HEK293T (cell line): ENCODE data around the gene BCL2L15.

Experiments used
- CTCF ChIA-PET: fragments of 350-600 bp; formaldehyde crosslinking; extraction: SDS; loops from one replicate; lab custom pipeline; 2021; ENCODE audit warnings: antibody characterized with exemption, inconsistent platforms; lab: Yijun Ruan, JAX
- POLR2A ChIA-PET: fragments of 350-600 bp; formaldehyde crosslinking; extraction: SDS; loops from one replicate; lab custom pipeline; 2020; ENCODE audit warnings: antibody characterized with exemption, inconsistent platforms; lab: Yijun Ruan, JAX
- DNase-seq: peaks from one replicate; pipeline ENCODE4 v3.0.0; 2012; ENCODE audit warnings: mixed read lengths; ENCODE audit errors: extremely low spot score
- ARNT ChIP-seq: fragments of 450-650 bp; IDR thresholded peaks from 2 replicates; pipeline ENCODE4 v1.6.1; 2017; ENCODE audit warnings: mild to moderate bottlenecking
- BHLHE40 ChIP-seq: fragments of 450-650 bp; IDR thresholded peaks from 2 replicates; pipeline ENCODE4 v1.6.1; 2016; ENCODE audit warnings: mild to moderate bottlenecking, moderate library complexity, borderline replicate concordance
- CTBP1 ChIP-seq: fragments of 450-650 bp; IDR thresholded peaks from 2 replicates; pipeline ENCODE4 v1.6.1; 2016; ENCODE audit warnings: borderline replicate concordance
- ELF4 ChIP-seq: fragments of 450-650 bp; IDR thresholded peaks from 2 replicates; pipeline ENCODE4 v1.6.1; 2017; ENCODE audit warnings: antibody characterized with exemption
- FOXA1 ChIP-seq: fragments of 450-650 bp; IDR thresholded peaks from 2 replicates; pipeline ENCODE4 v1.6.1; 2016; ENCODE audit warnings: mild to moderate bottlenecking
- FOXK2 ChIP-seq: fragments of 450-650 bp; IDR thresholded peaks from 2 replicates; pipeline ENCODE4 v1.6.1; 2016; ENCODE audit warnings: mild to moderate bottlenecking
- FOXM1 ChIP-seq: fragments of 450-650 bp; IDR thresholded peaks from 2 replicates; pipeline ENCODE4 v1.6.1; 2017; ENCODE audit warnings: mild to moderate bottlenecking, borderline replicate concordance
- HDGF ChIP-seq: fragments of 450-650 bp; IDR thresholded peaks from 2 replicates; pipeline ENCODE4 v1.6.1; 2017; ENCODE audit warnings: antibody characterized with exemption, borderline replicate concordance
- L3MBTL2 ChIP-seq: fragments of 450-650 bp; conservative IDR thresholded peaks from 2 replicates; pipeline ENCODE4 v1.6.1; 2016; ENCODE audit warnings: mild to moderate bottlenecking
- LEF1 ChIP-seq: fragments of 450-650 bp; IDR thresholded peaks from 2 replicates; pipeline ENCODE4 v1.6.1; 2017; ENCODE audit warnings: mild to moderate bottlenecking, borderline replicate concordance
- NFRKB ChIP-seq: fragments of 450-650 bp; IDR thresholded peaks from 2 replicates; pipeline ENCODE4 v1.6.1; 2016; ENCODE audit warnings: mild to moderate bottlenecking, moderate library complexity
- SP1 ChIP-seq: fragments of 450-650 bp; IDR thresholded peaks from 2 replicates; pipeline ENCODE4 v1.6.1; 2017
- SUZ12 ChIP-seq: fragments of 450-650 bp; IDR thresholded peaks from 2 replicates; pipeline ENCODE4 v1.6.1; 2016; ENCODE audit warnings: mild to moderate bottlenecking
- TARDBP ChIP-seq: fragments of 450-650 bp; IDR thresholded peaks from 2 replicates; pipeline ENCODE4 v1.6.1; 2016
- ZNF384 ChIP-seq: fragments of 450-650 bp; IDR thresholded peaks from 2 replicates; pipeline ENCODE4 v1.6.1; 2016
- TF ChIP-seq, protein P1 (sequence below): fragments of 450-650 bp; IDR thresholded peaks from 2 replicates; pipeline ENCODE4 v1.6.1; 2016

Gene BCL2L15

DNA sequence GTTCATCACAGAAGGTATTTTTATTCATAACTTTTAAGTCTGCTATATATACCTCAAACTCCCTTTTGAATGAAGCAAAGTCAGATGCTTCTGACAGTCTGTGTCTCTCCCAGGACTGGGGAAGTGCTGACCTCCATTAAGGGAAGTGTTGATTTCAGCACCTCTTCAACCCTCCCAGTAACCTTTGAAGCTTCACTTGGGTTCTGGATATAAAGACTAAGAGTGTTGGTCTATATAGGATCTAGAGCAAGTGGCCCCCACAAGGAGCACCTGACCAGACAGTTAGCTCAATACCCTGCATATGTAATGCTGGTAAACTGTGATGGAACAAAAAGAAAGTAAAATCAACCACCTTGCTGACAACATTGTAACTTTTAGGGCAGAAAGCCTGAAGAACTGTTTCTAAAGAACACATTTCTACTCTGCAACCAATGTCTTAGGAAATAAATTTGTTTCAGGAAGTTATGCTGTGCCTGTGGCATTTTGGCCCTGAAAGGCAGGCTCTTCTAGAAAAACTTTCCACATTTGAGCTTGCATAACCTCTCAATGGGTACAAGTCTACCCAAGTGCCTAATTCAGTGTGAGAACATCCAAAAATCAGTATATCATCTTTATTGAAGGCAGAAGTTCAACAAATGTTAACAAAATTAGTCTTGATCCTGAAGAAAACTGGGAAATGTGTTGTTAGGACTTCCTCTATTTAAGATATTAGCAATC lies 15.0 kb downstream of the BCL2L15 start:
- DNase-seq = no peak
- ChIA-PET CTCF (no interaction called here), POLR2A (no interaction called here)
- TF ChIP-seq NFRKB (no peak), FOXA1 (no peak), LEF1 (no peak), BHLHE40 (no peak), FOXM1 (no peak), TARDBP (no peak), CTBP1 (no peak), ARNT (no peak), ELF4 (no peak), ZNF384 (no peak), SP1 (no peak), L3MBTL2 (no peak), SUZ12 (no peak), HDGF (no peak)
- TF ChIP-seq, protein P1, sequence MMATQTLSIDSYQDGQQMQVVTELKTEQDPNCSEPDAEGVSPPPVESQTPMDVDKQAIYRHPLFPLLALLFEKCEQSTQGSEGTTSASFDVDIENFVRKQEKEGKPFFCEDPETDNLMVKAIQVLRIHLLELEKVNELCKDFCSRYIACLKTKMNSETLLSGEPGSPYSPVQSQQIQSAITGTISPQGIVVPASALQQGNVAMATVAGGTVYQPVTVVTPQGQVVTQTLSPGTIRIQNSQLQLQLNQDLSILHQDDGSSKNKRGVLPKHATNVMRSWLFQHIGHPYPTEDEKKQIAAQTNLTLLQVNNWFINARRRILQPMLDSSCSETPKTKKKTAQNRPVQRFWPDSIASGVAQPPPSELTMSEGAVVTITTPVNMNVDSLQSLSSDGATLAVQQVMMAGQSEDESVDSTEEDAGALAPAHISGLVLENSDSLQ = no peak

DNA sequence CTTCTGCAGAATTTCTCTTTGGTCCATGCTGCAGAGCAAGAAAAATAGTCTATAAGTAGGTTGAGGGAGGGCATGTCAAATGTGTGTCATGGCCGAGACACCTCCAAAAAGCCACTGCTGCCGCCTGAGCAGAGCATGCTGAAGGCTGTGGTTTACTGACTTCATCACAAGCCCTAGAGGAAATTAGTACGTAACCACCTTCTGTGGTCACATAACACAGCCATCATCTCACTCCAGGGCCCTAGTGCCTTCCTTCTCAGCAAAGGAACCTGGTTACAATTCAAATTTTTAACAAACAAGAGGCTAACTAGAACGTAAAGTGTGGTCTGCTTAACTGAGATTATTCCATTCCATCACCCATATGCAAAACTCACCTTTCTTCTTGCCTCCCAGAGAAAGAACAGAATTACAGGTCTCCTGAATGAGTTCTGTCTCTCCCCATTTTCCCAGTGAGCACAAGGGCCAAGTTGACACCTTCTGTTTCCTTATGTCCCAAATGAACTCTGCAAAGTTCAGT lies 15.7 kb downstream of the BCL2L15 start, which contains the start of gene PTPN22:
Gene PTPN22, minus strand, starts transcription at position 116 of the 517 bp plus-strand sequence.
- CTCF ChIA-PET = no interaction called here
- TF ChIP-seq FOXK2 = no peak
- TF ChIP-seq SUZ12 = no peak
- TF ChIP-seq LEF1 = no peak
- no peak for TF ChIP-seq ZNF384
- TF ChIP-seq, protein P1 = no peak
- no peak for TF ChIP-seq NFRKB
- no peak for TF ChIP-seq CTBP1
- no peak for TF ChIP-seq SP1
- TF ChIP-seq L3MBTL2 = no peak
- no peak for TF ChIP-seq ARNT
- TF ChIP-seq HDGF = no peak
- no peak for TF ChIP-seq FOXA1
- TF ChIP-seq FOXM1 = no peak
- TF ChIP-seq TARDBP = no peak
- TF ChIP-seq BHLHE40 = no peak
- no peak for TF ChIP-seq ELF4
- DNase-seq = no peak
- POLR2A ChIA-PET = no interaction called here

- CTCF ChIA-PET = no interaction called here
- POLR2A ChIA-PET = no interaction called here
- TF ChIP-seq FOXM1 (no peak), ZNF384 (no peak), ARNT (no peak)
- no peak for DNase-seq
Observed at GRCh38 chr1:113870778-113871177, 16.6 kb downstream of the BCL2L15 start.

DNA sequence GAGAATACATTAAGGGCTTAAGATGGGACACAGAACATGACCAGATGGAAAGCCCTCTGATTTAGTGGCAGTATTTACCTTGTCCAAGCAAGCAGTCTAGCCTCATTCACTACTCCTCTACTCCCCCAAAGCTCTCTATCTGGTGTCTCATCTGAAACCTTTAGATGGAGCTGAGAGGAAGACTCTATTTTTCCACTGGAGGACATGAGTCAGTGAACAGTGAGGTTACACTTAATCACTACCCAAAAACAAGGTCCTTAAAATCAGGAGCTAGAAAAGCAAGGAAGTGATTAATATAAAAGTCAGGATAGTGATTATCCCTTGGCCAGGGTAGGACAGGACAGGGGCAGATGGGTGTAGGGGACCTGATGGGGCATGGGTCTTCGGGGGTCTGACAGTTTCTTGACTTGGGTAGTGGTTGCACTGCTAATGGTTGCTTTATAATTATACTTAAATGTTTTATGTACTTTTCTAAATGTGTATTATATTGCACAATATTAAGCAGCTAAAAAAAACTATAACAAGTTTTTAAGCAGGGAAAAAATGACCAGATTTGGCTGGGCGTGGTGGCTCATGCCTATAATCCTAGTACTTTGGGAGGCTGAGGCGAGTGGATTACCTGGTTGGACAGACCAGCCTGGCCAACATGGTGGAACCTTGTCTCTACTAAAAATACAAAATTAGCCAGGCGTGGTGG lies 18.8 kb downstream of the BCL2L15 start:
- CTCF ChIA-PET = no interaction called here
- TF ChIP-seq HDGF = no peak
- POLR2A ChIA-PET = interaction anchor here (1.4 kb wide), 1 partner anchor 10 kb away, joined by 7 read pairs; no protein-coding TSS in a partner anchor
- no peak for DNase-seq

GRCh38 chr1:113861641-113862040 lies 25.7 kb downstream of the BCL2L15 start:
- ChIA-PET POLR2A (no interaction called here), CTCF (no interaction called here)
- DNase-seq = no peak
- no peak for TF ChIP-seq SUZ12
- TF ChIP-seq NFRKB = no peak
- TF ChIP-seq FOXM1 = no peak
- no peak for TF ChIP-seq L3MBTL2
- TF ChIP-seq ZNF384 = no peak
- no peak for TF ChIP-seq LEF1

GRCh38 chr1:113860891-113861290 lies 26.5 kb downstream of the BCL2L15 start:
- TF ChIP-seq SP1 (no peak), CTBP1 (no peak), LEF1 (no peak), FOXA1 (no peak), HDGF (no peak), L3MBTL2 (no peak)
- TF ChIP-seq, protein P1 = no peak
- ChIA-PET CTCF (interaction anchor here (0.8 kb wide), 1 partner anchor 45 kb away, joined by 4 read pairs; no protein-coding TSS in a partner anchor), POLR2A (interaction anchor here (1.4 kb wide), 1 partner anchor 44 kb away, joined by 5 read pairs; the partner anchor contains the start of genes AP4B1 and DCLRE1B)
- no peak for DNase-seq
